Measurements from ENCODE around the gene TPST2. TPM values are rescaled to one million over a fixed set of nuclear protein-coding genes. Genes with fewer than 3 reads are reported as not detected.

TPST2 gene
- 14.3 and 14.6 TPM in 2 replicates for total RNA-seq

DNA sequence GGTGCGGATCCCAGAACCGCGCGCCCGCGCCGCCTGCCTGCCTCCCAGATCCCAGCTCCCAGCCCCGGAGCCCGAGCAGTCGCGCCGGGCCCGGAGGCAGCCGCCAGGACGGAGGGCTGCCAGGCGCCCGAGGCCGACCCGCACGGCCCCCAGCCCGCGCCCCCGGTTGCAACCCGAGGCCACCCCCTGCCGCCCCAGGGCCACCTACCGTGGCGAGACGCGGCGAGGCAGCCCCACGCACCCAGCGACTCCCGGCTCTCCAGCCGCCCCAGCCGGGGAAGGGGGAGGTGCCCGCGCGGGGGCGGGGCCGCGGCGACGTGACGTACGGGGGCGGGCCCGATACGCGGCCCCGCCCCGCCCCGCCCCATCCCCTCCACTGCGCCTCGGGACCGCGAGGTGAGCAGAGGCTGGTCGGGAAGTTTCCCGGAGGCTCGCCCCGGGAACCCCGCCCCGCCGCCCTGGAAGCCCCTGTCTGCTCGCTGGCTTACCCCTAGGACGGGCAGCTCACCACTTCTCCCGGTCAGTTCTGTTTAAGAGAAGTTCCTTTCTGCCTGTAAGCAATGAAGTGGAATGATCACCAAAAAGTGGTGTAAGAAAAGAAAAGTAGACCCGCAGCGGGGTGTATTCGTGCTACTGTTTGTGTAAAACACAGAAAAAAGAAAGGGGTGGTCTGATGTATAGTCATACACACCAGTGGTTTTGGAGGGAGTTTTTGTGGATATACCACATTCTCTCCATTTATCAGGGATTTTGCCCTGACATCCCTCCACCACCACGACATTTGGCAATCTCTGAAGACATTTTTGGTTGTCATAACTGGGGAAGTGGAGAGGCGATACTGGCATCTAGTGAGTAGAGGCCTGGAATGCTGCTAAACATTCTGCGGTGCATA lies at the start of gene TPST2:
Gene TPST2, minus strand, starts transcription at position 288 of the 892 bp plus-strand sequence. CDS start 48,502 bp downstream, outside the sequence.

DNA sequence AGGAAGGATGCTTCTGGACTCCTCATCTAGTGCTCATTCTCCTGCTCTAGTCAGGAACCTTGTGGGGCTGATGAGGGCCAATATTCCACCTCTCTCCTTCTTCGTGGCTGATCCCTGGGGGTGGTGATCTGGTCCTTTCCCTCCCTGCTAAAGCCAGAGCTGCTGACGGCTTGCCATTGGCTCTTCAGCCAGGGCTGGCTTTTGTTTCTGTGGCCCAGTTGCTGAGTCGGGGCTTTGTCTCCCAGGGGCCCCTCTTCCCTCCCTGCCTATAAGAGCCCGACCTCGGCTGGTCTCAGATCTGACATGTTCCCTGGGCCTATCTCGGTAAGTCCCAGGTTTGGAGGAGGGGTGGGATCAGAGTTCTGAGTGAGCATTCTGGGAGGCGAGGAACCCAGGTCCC lies 31.7 kb upstream of the TPST2 start, which contains the start of gene CRYBA4:
Gene CRYBA4, plus strand, starts transcription at position 301 of the 400 bp plus-strand sequence. CDS start 634 bp downstream, outside the sequence.

DNA sequence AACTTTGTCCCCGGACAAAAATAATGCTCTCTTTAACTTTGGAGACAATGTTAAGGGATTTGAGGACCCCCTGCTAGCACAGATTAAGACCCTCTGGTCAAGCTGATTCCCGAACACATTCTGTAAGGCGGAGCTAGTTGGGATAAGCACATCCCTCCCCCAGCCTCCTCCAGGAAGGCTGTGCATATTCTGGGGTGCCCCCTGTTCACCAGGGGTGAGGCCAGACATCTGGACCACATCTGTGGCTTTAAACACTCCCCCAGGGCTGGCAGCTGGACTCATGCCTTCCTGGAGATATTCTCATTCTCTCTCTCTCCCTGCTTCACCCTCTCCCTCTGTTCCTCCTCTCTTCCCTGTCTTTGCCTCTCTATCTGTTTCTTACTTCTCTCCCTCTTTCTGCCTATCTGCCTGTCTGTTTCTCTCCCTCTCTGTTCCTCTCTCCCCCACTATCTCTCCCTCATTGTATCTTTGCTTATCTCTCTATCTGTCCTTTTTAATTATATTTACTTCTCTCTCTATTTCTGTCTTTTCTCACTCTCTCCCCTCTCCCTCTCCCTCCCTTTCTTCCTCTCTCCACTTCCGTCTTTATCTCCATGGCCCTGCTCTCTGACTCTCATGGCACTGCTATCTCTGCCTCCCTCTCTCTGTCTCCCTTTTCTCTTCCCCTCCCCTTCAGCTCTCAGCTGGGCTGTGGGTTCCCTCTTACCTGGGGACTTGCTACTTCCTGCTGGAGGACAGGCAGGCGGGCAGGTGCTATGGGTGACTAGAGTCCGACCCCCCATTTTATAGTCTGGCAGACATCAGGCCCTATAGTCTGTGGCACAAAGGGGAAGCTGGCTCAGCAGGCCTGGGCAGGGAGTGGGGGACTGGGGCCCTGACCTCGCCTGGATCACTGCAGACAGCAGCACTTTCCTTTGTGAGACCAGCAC lies 27.6 kb upstream of the TPST2 start, which contains the start of gene CRYBB1:
Gene CRYBB1, minus strand, starts transcription at position 757 of the 929 bp plus-strand sequence. CDS start 1,708 bp downstream, outside the sequence.

DNA sequence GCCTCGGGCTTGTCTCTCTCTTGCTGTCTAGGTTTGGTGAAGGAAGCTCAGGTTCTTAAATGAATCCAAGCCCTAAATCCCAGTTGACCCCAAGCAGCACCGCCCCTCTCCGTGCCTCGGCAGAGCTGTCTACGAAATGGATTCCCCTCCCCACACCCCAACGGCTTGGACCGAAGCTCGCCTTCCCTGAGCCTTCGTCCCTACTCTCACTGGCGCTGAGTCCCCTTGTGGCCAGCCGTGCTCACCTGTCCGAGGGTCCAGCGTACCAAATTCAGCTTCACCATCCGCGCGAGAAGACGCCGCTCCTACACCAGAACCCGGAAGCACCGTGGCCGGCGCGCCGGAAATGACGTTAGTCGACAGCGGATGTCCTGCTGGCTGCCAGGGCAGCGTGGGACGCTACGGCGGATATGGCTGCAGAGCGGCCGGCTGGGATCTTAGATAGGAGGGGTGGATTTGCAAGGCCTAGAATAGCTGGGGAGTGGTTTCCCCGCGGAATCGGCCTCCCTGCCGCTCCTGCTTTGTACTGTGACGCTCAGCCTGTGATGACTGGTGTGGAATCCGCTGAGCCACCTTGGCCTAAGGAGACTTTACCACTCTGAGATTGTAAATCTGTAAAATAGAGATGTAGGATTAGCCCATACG lies 77.7 kb downstream of the TPST2 start, which contains the start of gene TFIP11:
Gene TFIP11, minus strand, starts transcription at position 325 of the 645 bp plus-strand sequence. CDS start 2,201 bp downstream, outside the sequence.

DNA sequence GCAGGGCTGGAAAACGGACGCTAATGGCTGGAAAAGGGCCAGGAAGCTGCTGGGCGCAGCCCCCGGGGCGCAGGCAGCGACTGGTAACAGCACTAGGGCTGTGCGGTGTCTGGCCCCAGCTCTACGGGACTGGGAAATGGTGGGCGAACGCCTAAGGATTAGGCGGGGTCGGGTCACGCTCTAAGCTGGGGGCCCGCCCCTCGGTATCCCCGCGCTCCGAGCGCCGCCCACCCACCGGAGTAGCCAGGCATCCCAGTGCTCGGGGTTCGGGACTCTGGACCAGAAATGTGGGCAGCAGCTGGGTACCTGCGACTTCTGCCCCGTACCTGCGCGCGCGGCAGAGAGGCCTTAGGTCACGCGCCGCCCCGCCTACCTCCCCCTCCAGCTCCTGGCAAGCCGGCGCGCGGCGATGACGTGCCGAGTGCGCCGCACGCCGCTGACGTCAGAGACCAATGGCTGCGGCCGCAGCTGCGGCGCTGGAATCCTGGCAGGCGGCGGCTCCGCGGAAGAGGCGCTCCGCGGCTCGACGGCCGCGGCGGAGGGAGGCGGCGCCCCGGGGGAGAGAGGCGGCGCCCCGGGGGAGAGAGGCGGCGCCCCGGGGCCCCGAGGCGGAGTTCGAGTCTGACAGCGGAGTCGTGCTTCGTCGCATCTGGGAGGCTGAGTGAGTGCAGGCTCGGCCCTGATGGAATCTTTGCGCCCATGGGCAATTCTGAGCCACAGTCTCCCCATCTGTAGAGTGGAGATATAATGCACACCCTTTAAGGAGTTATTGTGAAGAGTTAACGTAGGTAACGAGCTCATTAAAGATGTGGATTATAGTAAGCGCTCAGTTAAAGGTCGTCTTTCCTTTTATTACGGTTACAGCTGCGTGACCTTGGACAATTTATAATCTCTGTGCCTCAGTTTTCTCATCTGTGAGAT lies 106.2 kb downstream of the TPST2 start, which contains the start of the genes HPS4 and SRRD:
Gene HPS4, minus strand, starts transcription at position 345 of the 921 bp plus-strand sequence. CDS start 2,021 bp downstream, outside the sequence.
Gene SRRD, plus strand, starts transcription at position 439 of the 921 bp plus-strand sequence. Its CDS starts 14 bp downstream, at position 453.

Other genes starting within 250 kb of the TPST2 start
- 1.2 and 1.5 TPM in 2 replicates for gene ASPHD2, start 160.9 kb downstream of the TPST2 start, total RNA-seq
- gene HPS4, start 106.3 kb downstream of the TPST2 start, total RNA-seq = 16.0 and 18.3 TPM in 2 replicates
- 5.9 and 14.4 TPM in 2 replicates for gene SRRD, start 106.3 kb downstream of the TPST2 start, total RNA-seq
- 19.0 and 24.5 TPM in 2 replicates for gene TFIP11, start 77.7 kb downstream of the TPST2 start, total RNA-seq
- not detected in 2 replicates for gene CRYBB1, start 27.9 kb upstream of the TPST2 start, total RNA-seq
- not detected in 2 replicates for gene CRYBA4, start 31.8 kb upstream of the TPST2 start, total RNA-seq
- 0.15 and 0.17 TPM in 2 replicates for gene MIAT, start 67.5 kb upstream of the TPST2 start, total RNA-seq